ENCODE data around the gene GRID2. TPM values are rescaled to one million over a fixed set of nuclear protein-coding genes. Genes with fewer than 3 reads are reported as not detected.

GRID2 gene
- polyA plus RNA-seq (14.9 and 18.4 TPM in 2 replicates), polyA minus RNA-seq (126 and 166 TPM in 2 replicates)

DNA sequence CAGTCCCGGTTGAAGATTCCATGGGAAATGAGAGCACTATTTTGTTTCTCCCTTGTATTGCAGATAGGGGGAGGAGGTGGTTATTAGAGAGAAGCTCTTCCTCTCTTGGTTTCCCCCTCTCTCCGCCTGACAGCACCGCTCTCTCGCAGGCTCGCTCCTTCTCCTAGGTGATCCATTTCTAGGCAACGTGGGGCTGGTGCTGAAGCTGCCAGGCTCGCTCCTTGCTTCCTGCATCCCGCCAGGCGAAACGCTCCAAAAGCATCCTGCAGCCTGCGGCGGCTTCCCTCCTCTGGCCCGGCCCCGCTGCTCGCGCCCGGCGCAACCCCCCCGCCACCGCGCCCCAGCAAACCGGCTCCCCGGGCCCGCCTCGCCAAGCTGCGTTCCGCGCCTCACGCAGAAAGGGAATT is at the start of gene GRID2:
GRID2 (plus strand) TSS at position 346 of the 407 bp plus-strand sequence.
- H3K36me3 ChIP-seq (ENCODE audit: insufficient read depth, low read length), result no peaks in the 10 kb centered on the region
- peak within 1 kb of the TSS; percentile 80 for H3K4me3 ChIP-seq (ENCODE audit: low read length)
- peak within 1 kb of the TSS; percentile 57 for H2AFZ ChIP-seq (ENCODE audit: low read depth, low read length)
- no peaks in the 10 kb centered on the region for H4K20me1 ChIP-seq (ENCODE audit: insufficient read depth)
- peak within 1 kb of the TSS; percentile 82 for H3K27ac ChIP-seq (ENCODE audit: low read length)
- H3K9ac ChIP-seq (ENCODE audit: low read length), result peak within 1 kb of the TSS; percentile 75
- peaks cover 17% of the 10 kb centered on the region for H3K79me2 ChIP-seq (replicated peaks; ENCODE audit: insufficient read depth, low read length)
- TF ChIP-seq EP300 (conservative IDR thresholded peaks at IDR 0.05; ENCODE audit: poor library complexity, severe bottlenecking) (peak; percentile 15), RAD21 (conservative IDR thresholded peaks at IDR 0.05) (peak; percentile 66), SMC3 (conservative IDR thresholded peaks at IDR 0.05; ENCODE audit: poor library complexity) (peak; percentile 61), TAF1 (IDR thresholded peaks at IDR 0.05; ENCODE audit: low read depth) (no peak), POLR2AphosphoS5 (IDR thresholded peaks at IDR 0.05) (peak; percentile 77), EZH2 (IDR thresholded peaks at IDR 0.05; ENCODE audit: borderline replicate concordance, insufficient read depth, low read length, poor library complexity, severe bottlenecking) (no peak), MXI1 (conservative IDR thresholded peaks at IDR 0.05; ENCODE audit: poor library complexity, severe bottlenecking) (peak; percentile 62)
- TF ChIP-seq, protein P1, sequence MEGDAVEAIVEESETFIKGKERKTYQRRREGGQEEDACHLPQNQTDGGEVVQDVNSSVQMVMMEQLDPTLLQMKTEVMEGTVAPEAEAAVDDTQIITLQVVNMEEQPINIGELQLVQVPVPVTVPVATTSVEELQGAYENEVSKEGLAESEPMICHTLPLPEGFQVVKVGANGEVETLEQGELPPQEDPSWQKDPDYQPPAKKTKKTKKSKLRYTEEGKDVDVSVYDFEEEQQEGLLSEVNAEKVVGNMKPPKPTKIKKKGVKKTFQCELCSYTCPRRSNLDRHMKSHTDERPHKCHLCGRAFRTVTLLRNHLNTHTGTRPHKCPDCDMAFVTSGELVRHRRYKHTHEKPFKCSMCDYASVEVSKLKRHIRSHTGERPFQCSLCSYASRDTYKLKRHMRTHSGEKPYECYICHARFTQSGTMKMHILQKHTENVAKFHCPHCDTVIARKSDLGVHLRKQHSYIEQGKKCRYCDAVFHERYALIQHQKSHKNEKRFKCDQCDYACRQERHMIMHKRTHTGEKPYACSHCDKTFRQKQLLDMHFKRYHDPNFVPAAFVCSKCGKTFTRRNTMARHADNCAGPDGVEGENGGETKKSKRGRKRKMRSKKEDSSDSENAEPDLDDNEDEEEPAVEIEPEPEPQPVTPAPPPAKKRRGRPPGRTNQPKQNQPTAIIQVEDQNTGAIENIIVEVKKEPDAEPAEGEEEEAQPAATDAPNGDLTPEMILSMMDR (IDR thresholded peaks at IDR 0.05; ENCODE audit: poor library complexity, severe bottlenecking), result peak; percentile 55
- TF ChIP-seq, protein P2, sequence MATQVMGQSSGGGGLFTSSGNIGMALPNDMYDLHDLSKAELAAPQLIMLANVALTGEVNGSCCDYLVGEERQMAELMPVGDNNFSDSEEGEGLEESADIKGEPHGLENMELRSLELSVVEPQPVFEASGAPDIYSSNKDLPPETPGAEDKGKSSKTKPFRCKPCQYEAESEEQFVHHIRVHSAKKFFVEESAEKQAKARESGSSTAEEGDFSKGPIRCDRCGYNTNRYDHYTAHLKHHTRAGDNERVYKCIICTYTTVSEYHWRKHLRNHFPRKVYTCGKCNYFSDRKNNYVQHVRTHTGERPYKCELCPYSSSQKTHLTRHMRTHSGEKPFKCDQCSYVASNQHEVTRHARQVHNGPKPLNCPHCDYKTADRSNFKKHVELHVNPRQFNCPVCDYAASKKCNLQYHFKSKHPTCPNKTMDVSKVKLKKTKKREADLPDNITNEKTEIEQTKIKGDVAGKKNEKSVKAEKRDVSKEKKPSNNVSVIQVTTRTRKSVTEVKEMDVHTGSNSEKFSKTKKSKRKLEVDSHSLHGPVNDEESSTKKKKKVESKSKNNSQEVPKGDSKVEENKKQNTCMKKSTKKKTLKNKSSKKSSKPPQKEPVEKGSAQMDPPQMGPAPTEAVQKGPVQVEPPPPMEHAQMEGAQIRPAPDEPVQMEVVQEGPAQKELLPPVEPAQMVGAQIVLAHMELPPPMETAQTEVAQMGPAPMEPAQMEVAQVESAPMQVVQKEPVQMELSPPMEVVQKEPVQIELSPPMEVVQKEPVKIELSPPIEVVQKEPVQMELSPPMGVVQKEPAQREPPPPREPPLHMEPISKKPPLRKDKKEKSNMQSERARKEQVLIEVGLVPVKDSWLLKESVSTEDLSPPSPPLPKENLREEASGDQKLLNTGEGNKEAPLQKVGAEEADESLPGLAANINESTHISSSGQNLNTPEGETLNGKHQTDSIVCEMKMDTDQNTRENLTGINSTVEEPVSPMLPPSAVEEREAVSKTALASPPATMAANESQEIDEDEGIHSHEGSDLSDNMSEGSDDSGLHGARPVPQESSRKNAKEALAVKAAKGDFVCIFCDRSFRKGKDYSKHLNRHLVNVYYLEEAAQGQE (IDR thresholded peaks at IDR 0.05; ENCODE audit: borderline replicate concordance), result no peak
- H3F3A ChIP-seq (ENCODE audit: insufficient read depth, low read length, poor library complexity, severe bottlenecking), result peaks cover 10% of the 10 kb centered on the region
- H3K9me3 ChIP-seq (ENCODE audit: low read length), result no peaks in the 10 kb centered on the region
- H3K9me2 ChIP-seq (ENCODE audit: insufficient read depth, low read length), result no peaks in the 10 kb centered on the region
- H3K27me3 ChIP-seq (ENCODE audit: insufficient read depth, low read depth, low read length), result peaks cover 12% of the 10 kb centered on the region
- H3K4me2 ChIP-seq (ENCODE audit: low read length), result peak within 1 kb of the TSS; percentile 90

DNA sequence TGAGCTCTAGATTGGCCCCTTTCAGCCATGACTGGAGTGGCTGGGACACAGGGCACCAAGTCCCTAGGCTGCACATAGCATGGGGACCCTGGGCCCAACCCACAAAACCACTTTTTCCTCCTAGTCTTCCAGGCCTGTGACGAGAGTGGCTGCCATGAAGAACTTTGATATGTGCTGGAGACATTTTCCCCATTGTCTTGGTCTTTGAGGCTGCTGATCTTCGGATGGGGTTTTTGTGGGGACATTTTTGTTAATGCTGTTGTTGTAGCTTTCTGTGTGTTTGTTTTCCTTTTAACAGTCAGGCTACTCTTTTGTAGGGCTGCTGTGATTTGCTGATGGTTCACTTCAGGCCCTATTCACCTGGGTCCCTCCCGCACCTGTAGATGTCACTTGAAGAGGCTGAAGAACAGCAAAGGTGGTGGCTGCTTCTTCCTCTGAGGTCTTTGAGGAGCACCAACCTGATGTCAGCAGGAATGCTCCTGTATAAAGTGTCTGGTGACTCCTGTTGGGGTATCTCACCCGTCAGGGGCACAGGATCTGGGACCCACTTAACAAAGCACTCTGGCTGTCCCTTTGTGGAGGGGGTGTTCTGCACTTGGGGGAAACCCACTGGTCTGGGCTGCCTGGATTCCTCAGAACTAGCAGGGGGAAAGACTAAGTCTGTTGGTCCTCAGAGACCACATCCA is 49.6 kb upstream of the GRID2 start:
- Histone ChIP-seq H3F3A (ENCODE audit: insufficient read depth, low read length, poor library complexity, severe bottlenecking) (no peaks in the 10 kb centered on the region), H2AFZ (ENCODE audit: low read depth, low read length) (no peak overlapping the region), H3K4me2 (ENCODE audit: low read length) (no peak overlapping the region), H3K9ac (ENCODE audit: low read length) (no peak overlapping the region), H3K27me3 (ENCODE audit: insufficient read depth, low read depth, low read length) (no peaks in the 10 kb centered on the region), H3K36me3 (ENCODE audit: insufficient read depth, low read length) (no peaks in the 10 kb centered on the region), H3K79me2 (replicated peaks; ENCODE audit: insufficient read depth, low read length) (no peaks in the 10 kb centered on the region), H3K9me2 (ENCODE audit: insufficient read depth, low read length) (no peaks in the 10 kb centered on the region), H4K20me1 (ENCODE audit: insufficient read depth) (no peaks in the 10 kb centered on the region), H3K4me3 (ENCODE audit: low read length) (no peak overlapping the region), H3K27ac (ENCODE audit: low read length) (no peak overlapping the region), H3K9me3 (ENCODE audit: low read length) (peaks cover 11% of the 10 kb centered on the region)
- TF ChIP-seq SMC3 (conservative IDR thresholded peaks at IDR 0.05; ENCODE audit: poor library complexity) (no peak), RAD21 (conservative IDR thresholded peaks at IDR 0.05) (no peak), EZH2 (IDR thresholded peaks at IDR 0.05; ENCODE audit: borderline replicate concordance, insufficient read depth, low read length, poor library complexity, severe bottlenecking) (no peak), MXI1 (conservative IDR thresholded peaks at IDR 0.05; ENCODE audit: poor library complexity, severe bottlenecking) (no peak), TAF1 (IDR thresholded peaks at IDR 0.05; ENCODE audit: low read depth) (no peak), POLR2AphosphoS5 (IDR thresholded peaks at IDR 0.05) (no peak), EP300 (conservative IDR thresholded peaks at IDR 0.05; ENCODE audit: poor library complexity, severe bottlenecking) (no peak)
- TF ChIP-seq, protein P1 (IDR thresholded peaks at IDR 0.05; ENCODE audit: poor library complexity, severe bottlenecking), result no peak
- TF ChIP-seq, protein P2 (IDR thresholded peaks at IDR 0.05; ENCODE audit: borderline replicate concordance), result no peak

Measured in neural cell (in vitro differentiated cells).